NCI-H2029 treated with DMSO at 0.1 percent for 48 hours (cell line): ENCODE data around the gene PPIL6.

ENCODE experiments used
- DNase-seq: peaks from one replicate; lab custom pipeline; 2025; lab: John Stamatoyannopoulos, UW

Gene PPIL6

DNA sequence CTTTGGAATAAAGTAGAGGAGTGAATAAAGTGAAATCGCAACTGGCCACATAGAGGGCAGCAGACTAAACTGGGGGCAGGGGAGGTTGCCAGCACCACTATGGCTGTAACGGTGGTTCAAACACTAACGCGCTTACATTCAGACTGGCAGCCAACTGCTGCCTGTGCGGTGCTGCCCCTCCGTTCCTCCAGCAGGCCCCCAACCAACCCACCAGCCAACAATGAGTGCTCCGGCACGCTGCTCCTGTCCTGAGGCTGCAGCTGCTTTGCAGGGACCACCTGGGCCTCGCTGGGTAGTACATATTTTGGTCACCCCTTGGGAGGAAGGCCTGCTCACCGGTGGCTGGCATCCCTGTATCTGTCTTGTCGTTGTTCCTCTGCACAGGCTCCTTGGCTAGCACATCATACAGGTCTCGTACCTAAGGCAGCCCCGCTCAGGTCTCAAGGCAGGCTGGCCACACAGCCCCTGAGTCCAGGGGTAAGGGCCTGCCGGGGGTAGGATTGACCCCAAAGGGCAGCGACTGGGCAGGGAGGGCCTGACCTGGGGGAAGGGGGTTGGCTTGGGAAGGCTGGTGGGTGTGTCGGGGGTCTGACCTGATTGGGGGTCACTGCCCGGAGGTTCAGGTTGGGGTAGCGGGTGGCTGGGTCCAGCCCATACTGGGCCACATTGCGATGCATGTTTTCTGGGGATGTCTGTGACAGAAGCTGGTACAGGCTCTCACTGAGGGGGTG, 8.8 kb upstream of the PPIL6 start:
- no peak for DNase-seq

DNA sequence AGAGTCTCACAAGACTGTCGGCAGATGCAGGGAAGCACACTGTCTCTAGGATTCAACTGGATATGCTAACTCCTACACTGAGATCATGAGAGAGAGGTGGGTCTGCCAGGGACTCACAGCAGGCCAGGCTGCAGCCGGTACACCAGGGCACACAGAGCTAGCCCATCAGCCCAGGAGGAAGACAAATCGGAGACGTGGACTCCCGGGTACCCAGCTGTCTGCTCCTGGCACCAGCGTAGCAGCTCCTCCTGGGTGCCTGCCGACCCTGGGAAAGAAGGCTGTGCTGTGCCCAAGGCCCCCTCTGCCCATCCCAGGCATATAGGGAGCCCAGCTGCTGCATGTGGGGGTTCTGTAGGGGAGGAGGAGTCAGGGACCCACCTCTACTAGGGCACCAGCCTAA, 8.2 kb upstream of the PPIL6 start:
- DNase-seq: no peak

DNA sequence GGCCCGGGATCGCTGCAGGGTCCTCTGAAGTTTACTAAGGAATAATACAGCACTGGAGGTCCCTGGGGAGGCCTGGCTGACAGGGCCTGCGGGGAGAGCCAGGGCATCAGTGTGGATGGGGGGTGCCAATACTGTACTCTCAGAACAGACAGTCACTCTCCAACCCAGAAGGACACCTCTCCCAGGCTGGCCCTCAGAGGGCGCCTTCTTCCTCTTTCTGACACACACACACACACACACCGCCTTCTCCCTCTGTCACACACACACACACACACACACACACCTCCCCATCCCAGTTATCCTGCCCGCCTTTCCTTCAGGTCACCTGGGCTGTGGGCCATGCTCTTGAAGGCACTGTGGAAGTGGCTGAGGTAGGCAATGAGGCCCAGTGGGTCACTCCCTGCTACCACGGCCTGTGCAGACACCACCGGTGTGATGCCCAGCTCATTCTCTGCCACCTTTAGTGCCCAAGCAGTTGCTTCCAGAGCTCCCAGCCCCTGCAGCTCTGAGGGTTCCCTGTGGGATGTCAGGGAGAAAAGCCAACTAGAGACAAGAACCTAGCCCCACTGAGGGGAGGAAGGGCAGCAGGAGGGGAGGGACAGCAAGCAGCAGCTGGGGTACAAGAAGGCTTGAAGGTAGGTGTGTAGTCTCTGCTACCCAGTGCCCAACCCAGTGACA, 7.6 kb upstream of the PPIL6 start:
- DNase-seq: no peak

- DNase-seq: no peak
Measured at GRCh38 chr6:109447087-109447486, 6.7 kb upstream of the PPIL6 start.

- no peak for DNase-seq
Measured at GRCh38 chr6:109446541-109446940, 6.1 kb upstream of the PPIL6 start.

- DNase-seq: no peak
Measured at GRCh38 chr6:109446072-109446471, 5.6 kb upstream of the PPIL6 start.

- no peak for DNase-seq
Measured at GRCh38 chr6:109445382-109445781, 5.0 kb upstream of the PPIL6 start.

GRCh38 chr6:109443425-109443950, 3.1 kb upstream of the PPIL6 start:
- no peak for DNase-seq

DNA sequence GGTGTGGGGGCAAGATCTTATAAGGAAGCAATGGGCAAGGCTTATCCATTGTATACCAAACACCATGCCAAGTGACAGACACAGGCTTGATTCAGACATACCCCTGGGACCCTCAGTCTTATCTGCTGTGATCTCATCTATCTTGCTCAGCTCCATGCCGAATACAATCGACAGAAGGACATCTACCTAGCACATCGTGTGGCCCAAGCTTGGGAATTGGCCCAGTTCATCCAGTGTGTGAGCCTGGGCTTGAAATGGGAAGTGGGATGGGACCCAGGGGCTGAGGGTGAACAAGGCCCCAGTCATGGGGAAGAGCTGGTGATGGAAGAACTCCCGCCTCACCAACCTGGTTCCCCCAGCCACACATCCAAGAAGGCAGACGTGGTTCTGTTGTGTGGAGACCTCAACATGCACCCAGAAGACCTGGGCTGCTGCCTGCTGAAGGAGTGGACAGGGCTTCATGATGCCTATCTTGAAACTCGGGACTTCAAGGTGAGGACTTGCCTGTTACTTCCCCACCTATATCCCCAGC, 2.0 kb upstream of the PPIL6 start:
- DNase-seq: no peak

GRCh38 chr6:109441069-109441816, 815 bp upstream of the PPIL6 start:
- DNase-seq: no peak

- DNase-seq: no peak
Measured at GRCh38 chr6:109436041-109436440, 4.4 kb downstream of the PPIL6 start.

GRCh38 chr6:109434456-109434855, 6.0 kb downstream of the PPIL6 start:
- DNase-seq: no peak

- DNase-seq: no peak
Measured at GRCh38 chr6:109429496-109429895, 10.9 kb downstream of the PPIL6 start.

GRCh38 chr6:109428889-109429477, 11.4 kb downstream of the PPIL6 start:
- no peak for DNase-seq

- no peak for DNase-seq
Measured at GRCh38 chr6:109424946-109425345, 15.5 kb downstream of the PPIL6 start.

DNA sequence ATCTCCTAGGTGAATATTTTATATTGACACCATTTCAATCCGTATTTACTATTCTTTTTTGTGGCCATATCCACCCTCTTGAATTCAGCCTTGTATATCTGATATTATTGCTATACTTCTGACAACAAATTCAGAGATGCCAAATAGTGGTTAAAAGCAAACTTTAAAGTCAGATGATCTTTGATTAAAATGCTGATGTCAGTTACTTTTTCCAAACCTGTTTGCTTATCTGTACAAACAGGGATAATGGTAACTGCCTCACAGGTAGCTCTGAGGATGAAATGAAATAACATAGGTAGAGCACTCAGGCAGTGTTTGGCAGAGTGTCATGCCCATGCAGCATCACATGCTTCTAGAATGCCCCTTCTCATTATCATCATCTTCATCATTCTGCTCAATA, 19.2 kb downstream of the PPIL6 start:
- DNase-seq: no peak

DNA sequence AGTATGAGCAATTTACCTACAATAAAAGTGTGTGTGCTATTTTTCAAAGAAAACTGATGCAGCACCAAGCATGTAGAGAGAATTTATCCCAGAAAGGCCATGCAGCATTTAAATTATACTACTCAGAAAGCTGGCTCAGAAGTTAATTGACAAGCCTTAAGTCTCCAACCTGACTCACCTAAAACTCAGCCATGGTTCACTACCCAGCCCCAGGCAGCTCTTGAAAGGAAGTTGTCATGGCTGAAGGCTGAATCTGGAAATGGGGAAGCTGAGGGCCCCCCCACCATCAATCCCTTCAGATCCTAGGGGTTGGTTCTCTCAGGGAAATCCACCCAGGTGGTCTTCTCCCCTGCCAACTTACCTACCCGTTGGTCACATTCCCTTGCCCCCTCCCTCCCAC, 19.7 kb downstream of the PPIL6 start:
- DNase-seq: no peak

- DNase-seq: no peak
Measured at GRCh38 chr6:109417646-109418045, 22.8 kb downstream of the PPIL6 start.

DNA sequence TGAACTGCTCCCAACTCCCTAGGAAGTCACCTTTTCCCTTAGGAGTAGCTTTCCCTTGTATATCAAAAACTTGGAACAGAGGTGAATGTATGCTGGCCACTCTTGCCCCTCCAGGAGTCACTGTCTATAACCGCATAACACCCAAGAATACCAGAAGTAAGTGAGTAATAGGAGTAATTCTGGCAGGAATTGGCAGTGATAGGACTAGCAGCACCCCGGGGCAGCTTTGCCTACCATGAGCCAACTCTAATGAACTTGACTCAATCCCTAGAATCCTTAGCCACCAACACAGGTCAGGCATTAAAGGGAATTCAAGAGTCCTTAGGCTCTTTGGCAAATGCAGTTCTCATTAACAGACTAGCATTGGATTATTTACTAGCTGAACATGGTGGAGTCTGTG, 29.4 kb downstream of the PPIL6 start:
- DNase-seq: no peak

DNA sequence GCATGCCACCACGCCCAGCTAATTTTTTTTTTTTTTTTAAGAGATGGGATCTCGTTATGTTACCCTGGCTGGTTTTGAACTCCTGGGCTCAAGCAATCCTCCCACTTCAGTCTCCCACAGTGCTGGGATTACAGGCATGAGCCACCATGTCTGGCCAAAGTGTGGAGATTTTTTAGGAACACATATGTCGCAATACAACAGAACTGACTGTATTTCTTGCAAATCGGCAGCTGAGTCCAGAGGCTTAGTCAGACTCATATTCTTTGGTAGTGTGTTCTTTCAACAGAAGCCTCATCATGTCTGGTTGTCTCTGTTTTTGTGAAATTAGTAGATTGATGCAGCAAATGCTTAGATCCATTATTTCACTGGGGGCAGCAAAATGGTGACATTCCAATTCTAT, 34.2 kb downstream of the PPIL6 start:
- no peak for DNase-seq

DNA sequence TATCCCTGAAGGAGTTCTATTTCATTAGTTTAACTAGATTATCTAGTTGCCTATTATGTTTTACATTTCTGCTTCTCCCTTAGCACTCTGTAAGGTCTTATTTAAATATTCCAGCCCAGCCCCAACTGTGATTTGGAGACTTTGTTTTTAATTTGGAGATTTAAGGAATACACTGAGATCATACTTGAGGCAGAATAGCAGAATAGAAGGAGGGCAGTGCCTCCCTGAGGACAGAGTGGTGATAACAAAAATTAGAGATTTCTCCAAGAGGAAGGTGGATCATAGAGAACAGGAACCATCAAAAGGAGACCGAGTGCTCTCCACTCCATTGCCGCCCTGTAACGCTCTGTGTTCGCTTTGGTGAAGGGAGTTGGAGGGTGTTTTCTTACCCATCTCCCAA, 43.4 kb downstream of the PPIL6 start:
- DNase-seq: no peak

- no peak for DNase-seq
Measured at GRCh38 chr6:109396046-109396718, 44.2 kb downstream of the PPIL6 start.
